Suppressor macrophage treated with lipopolysaccharide for 1 hour (primary cell): ENCODE data around the gene ARPC2.
"Not testable (repeated sequence)": the region's sequence is repeated elsewhere in the genome, so short reads cannot be mapped to it uniquely, and the experiment has no call there.

ENCODE experiments used
- DNase-seq, 3 donors: peaks; one replicate each; pipeline ENCODE4 v3.0.0-alpha.2; 2020 to 2022

ARPC2 gene

GRCh38 chr2:218216674-218217359 lies at the start of gene ARPC2:
ARPC2 (plus strand) TSS chr2:218217189; CDS start chr2:218217471, 282 bp downstream.
- DNase-seq = peak; percentile 99

GRCh38 chr2:218168016-218168415 lies 49.0 kb upstream of the ARPC2 start:
- no peak for DNase-seq

GRCh38 chr2:218168635-218169462 lies 48.1 kb upstream of the ARPC2 start:
- peak; percentile 62 to 76 (median 63) for DNase-seq

- peak in 1 of 3 donors; percentile 23 for DNase-seq
These were observed 47.0 kb upstream of the ARPC2 start for GRCh38 chr2:218169757-218170546.

GRCh38 chr2:218171744-218172143 lies 45.2 kb upstream of the ARPC2 start:
- not testable (repeated sequence) for DNase-seq

GRCh38 chr2:218172845-218173244 lies 44.1 kb upstream of the ARPC2 start:
- no peak for DNase-seq

GRCh38 chr2:218179782-218180181 lies 37.2 kb upstream of the ARPC2 start:
- DNase-seq = no peak

- DNase-seq = no peak
These were observed 36.4 kb upstream of the ARPC2 start for GRCh38 chr2:218180467-218181114.

GRCh38 chr2:218184331-218184730 lies 32.7 kb upstream of the ARPC2 start:
- DNase-seq = no peak

- DNase-seq = peak; percentile 80 to 87 (median 82)
These were observed 30.6 kb upstream of the ARPC2 start for GRCh38 chr2:218186355-218186766.

GRCh38 chr2:218186876-218187275 lies 30.1 kb upstream of the ARPC2 start:
- no peak for DNase-seq

GRCh38 chr2:218187296-218188015 lies 29.5 kb upstream of the ARPC2 start:
- no peak for DNase-seq

- DNase-seq = no peak
These were observed 28.5 kb upstream of the ARPC2 start for GRCh38 chr2:218188528-218188927.

- DNase-seq = peak in 1 of 3 donors; percentile 27
These were observed 24.0 kb upstream of the ARPC2 start for GRCh38 chr2:218192902-218193430.

- no peak for DNase-seq
These were observed 23.3 kb upstream of the ARPC2 start for GRCh38 chr2:218193701-218194100.

- DNase-seq = peak in 1 of 3 donors; percentile 25
These were observed 22.1 kb upstream of the ARPC2 start for GRCh38 chr2:218194880-218195279.

GRCh38 chr2:218196974-218197373 lies 20.0 kb upstream of the ARPC2 start:
- no peak for DNase-seq

- no peak for DNase-seq
These were observed 14.7 kb upstream of the ARPC2 start for GRCh38 chr2:218202266-218202665.

GRCh38 chr2:218209078-218209477 lies 7.9 kb upstream of the ARPC2 start:
- no peak for DNase-seq

GRCh38 chr2:218214116-218214515 lies 2.9 kb upstream of the ARPC2 start:
- peak; percentile 76 to 93 (median 82) for DNase-seq

GRCh38 chr2:218216336-218216673 lies 684 bp upstream of the ARPC2 start:
- no peak for DNase-seq
